Lung microvascular endothelial cell (primary cell): ENCODE data around the gene SYNE1. TPM values are rescaled to one million over a fixed set of nuclear protein-coding genes. Genes with fewer than 3 reads are reported as not detected.
A peak's percentile ranks its signal among the peaks of the same experiment; 100 is the strongest.
"Not testable (repeated sequence)": the region's sequence is repeated elsewhere in the genome, so short reads cannot be mapped to it uniquely, and the experiment has no call there.

Experiments
- DNase-seq, 2 donors: peaks; one replicate each; pipeline versions ENCODE4 v3.0.0 to v3.0.0-alpha.2; 2010; ENCODE audit warnings: low read depth in 2 of 2
- total RNA-seq: library from RNA; depleted of rRNA; stranded (reverse); fragments of >200 nt; gene quantifications from 2 replicates; pipeline ENCODE4 v1.2.1, GENCODE V29; 2014

The SYNE1 gene
- total RNA-seq, 1 donor from 2014 or later = 44.8 TPM

DNA sequence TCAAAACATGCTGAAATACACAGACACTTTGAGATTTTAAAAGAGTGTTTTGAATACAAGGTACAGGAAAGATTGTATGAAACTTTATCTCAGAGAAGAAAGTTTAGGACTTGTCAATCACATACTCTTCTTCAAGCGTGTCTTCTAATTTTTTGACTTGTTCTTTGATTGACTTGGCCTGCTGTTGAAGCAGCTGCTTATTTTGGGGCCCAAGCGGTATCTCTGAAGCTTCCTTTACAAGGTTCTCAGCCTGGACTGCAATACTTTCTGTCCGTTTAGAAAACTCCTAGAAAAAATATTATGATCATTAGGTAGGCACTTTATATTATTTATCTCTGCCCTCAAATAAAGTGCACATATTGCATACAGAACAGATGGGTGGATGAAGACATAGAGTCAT is 201.3 kb downstream of the SYNE1 start:
- DNase-seq = no peak

- no peak for DNase-seq
Observed at GRCh38 chr6:152432758-152433157, 204.4 kb downstream of the SYNE1 start.

DNA sequence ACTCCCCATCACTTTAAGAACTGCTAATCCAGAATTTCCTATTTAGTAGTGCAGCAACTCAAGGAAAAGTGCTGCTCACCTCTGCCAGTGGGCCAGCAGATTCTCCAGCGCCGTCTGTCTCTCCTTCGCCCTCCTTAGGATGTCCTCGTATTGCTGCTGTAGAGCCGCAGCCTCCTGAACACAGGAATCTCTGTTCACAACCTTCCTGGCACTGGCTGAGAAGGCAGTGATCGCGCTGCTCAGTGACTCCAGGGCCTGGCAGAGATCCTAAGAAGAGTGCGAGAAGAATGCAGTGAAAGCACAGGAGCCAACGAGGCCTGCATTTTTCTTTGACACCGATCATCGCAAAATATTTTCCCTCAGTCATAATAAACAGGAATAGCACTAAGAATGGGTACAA is 209.0 kb downstream of the SYNE1 start:
- DNase-seq = no peak

DNA sequence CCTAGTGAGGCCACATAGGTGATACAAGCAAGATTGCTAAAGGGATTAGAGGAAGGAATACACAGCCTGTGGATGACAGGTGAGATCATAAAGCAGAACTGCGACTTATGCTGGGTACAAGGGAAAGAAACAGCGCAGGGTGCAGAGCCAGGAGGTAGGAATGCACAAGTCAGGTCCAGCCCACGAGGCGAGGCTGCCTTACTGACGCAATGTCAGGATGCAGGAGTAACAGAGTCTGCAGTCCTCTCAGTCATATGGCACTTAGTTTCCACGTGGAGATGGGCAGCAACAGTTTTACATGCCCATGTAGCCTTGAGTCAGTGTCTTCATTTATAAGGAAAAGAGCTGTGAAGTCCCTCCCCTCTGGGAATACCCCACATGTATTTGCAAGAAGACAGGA is 210.9 kb downstream of the SYNE1 start:
- DNase-seq = no peak

GRCh38 chr6:152423216-152424103 is 213.7 kb downstream of the SYNE1 start:
- no peak for DNase-seq

GRCh38 chr6:152421496-152421895 is 215.7 kb downstream of the SYNE1 start:
- not testable (repeated sequence) for DNase-seq

DNA sequence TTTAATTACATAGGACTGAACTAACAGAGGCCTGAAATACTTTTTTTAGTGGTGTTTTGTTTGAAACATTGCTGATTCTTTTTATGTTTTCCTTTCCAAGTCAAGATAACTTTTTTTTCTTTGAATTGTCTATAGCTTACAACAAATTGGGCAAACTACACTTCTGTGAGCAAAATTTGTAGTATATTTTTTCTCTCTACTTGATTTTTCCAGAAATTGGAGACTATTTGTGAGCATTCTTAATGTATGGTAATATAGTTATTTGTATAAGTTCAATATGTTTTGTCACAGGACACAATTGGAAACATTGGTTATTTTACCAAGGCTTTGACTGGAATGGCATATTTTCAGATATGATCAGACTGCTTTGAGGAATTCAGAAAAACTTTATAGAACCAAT is 216.5 kb downstream of the SYNE1 start:
- DNase-seq = no peak

- no peak for DNase-seq
Observed at GRCh38 chr6:152418551-152418950, 218.6 kb downstream of the SYNE1 start.

DNA sequence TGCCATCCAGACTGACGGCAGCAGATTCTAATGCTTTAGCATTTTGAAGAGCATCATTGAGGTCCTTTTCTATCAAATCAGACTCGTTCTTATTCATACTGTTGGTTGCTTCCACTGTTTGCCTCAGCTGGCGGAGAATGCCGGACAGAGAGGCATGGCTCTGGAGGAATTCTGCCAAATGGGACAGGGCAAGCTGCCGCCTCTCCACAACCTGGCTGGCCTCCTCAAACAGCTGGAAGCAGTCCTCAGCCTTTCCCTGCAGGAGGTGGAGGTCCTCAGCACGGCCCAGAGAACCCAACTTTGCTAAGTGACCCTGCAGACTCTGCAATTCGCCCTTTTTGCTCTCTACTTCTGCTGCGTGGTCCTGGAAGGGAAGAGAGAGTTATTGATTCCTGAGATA is 220.5 kb downstream of the SYNE1 start:
- DNase-seq = no peak

- no peak for DNase-seq
Observed at GRCh38 chr6:152404936-152405595, 232.1 kb downstream of the SYNE1 start.

GRCh38 chr6:152404086-152404857 is 232.9 kb downstream of the SYNE1 start:
- no peak for DNase-seq

DNA sequence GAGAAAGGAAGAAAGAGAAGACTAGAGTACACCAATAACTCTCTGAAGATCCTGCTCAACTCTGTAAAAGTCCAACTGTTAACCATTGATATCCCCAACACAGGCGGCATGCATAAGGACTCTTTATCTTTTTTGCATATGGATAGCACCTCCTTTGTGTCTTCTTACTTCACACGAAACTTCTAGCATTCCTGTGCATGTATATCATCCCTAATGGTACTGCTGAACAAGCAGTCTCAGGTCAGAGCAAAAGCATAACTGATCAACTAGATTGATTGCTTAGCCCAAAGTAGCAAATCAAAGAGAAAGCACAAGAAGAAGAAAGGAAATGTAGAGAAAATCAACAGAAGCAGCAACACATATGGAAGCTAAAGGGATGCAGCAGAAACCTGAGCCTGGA is 234.4 kb downstream of the SYNE1 start:
- DNase-seq = no peak

- DNase-seq = peak in 1 of 2 donors; percentile 12
Observed at GRCh38 chr6:152401978-152402377, 235.2 kb downstream of the SYNE1 start.

DNA sequence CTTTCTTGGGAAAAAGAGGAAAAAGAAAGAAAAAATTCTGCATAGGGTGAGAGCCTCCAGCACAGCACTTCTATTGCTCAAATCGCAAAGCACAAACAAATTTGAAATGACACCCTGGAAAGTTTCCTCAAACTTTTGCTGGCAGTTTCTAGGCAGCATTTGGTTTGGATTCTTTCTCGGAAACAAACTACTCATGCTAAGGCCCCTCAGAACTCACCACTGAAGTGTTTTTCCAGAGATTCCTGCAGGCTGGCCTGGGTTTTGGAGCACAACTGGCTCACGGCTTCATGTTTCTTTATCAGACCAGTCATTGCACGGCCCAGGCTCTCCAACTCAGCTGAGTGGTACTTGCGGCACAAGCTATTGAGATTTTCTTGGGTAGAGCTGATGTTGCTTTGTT is 237.8 kb downstream of the SYNE1 start:
- DNase-seq = no peak

DNA sequence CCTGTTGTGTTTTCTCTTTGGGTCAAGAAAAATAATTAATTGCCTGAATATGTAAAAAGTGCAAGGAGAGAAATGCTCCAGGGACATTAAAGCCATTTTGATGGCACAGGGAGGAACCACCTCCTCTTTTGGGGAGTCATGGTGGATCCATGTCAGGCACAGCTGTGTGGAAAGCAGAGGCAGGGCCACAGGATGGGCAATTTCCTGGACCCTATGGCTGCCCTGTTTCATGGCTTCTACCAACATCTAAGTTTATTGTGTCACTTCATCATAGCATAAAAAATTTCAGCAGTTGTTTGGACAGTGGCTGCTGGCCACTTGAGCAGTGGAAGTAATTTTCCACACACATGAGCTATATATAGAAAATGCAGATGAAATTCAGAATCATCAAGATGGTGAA is 238.2 kb downstream of the SYNE1 start:
- DNase-seq = no peak

- DNase-seq = no peak
Observed at GRCh38 chr6:152398316-152398715, 238.8 kb downstream of the SYNE1 start.

DNA sequence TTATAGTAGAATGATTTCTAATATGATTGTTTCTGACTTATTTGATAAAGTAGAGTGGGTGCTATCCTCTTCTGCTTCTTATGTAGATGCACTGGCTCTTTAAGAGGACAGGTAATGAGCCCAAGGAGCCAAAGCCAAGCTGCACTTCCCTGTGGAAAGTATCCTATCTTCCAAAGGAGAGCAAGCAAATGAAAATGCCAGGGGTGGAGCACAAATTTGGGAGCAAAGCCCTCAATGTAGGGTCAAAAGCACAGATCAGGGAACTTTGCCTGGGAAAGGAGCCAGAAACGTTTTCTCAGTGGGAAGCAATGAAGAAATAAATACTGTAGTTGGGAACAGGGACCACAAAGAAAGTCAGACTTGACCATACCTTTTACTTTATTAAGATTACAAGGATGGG is 242.9 kb downstream of the SYNE1 start:
- no peak for DNase-seq

DNA sequence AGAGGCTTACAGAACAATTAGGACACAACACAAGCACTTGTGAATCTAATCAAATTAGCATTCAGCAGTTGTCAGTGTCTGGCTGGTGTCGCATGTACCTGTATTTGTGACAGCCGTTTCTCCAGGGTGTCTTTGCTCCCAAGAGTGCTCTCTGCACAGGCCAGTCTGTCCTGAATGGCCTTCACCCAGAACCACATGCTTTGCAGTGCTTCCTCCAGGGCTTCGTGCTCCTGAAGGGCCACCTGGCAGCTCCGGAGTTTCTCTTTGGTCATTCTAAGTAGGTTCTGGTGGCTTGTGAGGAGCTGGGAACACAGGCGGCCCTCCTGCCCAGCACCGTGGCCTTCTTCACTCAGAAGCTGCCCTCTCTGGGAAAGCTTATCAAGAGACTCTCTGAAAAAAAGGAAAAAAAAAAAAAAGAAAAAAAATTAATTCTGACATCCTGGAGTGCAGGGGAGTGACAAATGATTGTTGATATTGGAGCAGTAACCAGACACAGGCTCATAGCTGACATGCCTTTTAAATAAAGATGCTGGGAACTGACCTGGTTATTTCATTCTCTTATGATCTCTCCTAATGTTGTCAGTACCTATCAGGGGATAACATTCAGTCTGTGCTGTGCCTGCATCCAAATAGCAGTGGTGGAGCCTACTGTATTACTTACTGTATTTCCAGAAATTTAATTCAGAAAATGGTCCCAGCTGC is 245.8 kb downstream of the SYNE1 start:
- no peak for DNase-seq

GRCh38 chr6:152387091-152387490 is 250.1 kb downstream of the SYNE1 start:
- no peak for DNase-seq

DNA sequence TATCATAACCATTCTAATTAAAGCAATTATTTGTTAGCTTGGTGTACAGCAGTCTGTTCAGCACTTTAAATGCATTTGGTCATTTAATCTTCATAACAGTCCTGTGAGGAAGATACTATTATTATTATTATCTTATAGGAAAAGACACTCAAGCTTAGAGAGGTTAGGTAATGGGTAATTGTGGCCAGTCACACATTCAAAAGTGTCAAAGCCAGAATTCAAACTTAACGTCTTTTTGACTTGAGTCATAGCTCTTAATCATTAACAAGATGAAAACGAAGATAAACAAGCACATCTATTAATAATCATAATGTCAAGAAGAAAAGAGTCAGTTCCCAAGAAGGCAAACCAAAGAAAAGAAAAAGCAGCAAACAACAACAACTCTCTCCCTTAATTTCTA is 251.0 kb downstream of the SYNE1 start:
- peak in 1 of 2 donors; percentile 31 for DNase-seq
